HG03378 (cell line): ENCODE data around the gene FBN1.

Source experiments
- ATAC-seq: cut with Tn5 transposase; IDR thresholded peaks from one replicate; pipeline ENCODE4 v1.9.1; 2021; ENCODE audit warnings: mild to moderate bottlenecking, moderate library complexity; ENCODE audit not compliant: unreplicated experiment

FBN1 gene

DNA sequence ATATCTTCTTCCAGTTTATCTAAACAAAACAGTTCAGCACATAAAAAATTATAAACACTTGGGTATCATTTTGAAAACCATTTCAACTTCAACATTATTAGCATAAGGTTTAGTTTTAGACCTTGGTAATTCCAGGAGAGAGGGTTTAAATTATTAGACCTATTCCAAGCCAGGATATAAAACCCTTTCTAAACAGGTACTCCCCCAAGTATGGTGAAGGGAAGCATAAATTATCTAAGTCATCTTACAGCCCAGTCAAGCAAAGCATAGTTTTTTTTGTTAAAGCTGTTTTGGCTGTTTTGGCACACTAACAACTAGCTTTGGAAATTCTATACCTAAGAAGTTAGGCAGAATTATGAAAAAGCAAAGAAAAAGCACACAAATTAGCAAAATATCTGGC lies 87.3 kb downstream of the FBN1 start:
- ATAC-seq = no peak

DNA sequence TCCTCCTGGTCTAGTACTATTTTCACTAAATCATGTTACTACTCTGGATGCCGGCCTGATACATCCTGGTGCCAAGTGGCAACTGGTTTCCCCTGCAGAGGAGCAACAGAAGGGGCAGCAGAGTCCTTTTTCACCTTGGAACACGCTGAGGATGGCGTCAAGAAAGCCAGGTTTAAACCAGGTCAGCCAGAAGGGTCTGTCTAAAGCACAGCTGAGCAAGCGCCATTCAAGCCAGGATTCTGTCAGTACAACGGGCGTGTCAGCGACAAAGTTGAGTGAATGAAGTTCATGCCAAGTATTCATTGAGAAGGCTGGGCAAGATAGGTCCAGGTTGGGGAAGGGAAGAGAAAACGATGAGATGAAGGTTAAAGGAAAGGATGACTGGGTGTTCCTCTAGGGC lies 88.2 kb downstream of the FBN1 start:
- no peak for ATAC-seq

DNA sequence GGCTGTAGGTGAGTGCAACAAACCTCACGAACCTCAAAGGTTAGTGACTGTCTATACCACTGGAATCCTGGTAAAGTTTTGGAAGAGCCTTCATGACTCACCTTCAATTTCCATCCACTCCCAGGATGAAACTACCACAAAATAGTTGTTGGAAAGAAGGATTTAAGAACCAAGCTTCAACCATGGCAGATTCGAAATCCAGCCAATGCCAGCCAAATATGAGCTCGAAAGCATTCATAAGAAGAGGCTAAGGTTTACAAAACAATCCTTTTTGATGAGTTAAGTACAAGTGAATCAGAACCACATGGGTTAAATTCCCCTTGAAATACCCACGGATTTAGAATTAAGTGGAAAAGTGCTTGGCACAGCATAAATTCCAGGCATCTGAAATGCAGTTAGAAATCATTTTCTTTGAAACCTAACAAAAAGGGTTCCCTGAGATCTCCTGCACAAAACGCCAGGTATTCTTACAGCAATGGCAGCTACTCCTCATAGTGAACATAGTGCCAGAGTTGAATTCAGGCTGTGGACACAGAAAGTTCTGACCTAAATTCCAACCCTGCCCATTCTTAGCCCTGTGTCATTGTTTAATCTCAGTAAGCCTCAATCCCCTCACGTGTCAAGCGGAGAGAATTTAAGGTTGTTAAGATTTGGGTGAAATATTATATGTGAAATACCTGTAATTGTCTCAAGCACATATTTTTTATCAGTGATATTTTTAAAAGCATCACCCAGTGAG lies 89.2 kb downstream of the FBN1 start:
- no peak for ATAC-seq

DNA sequence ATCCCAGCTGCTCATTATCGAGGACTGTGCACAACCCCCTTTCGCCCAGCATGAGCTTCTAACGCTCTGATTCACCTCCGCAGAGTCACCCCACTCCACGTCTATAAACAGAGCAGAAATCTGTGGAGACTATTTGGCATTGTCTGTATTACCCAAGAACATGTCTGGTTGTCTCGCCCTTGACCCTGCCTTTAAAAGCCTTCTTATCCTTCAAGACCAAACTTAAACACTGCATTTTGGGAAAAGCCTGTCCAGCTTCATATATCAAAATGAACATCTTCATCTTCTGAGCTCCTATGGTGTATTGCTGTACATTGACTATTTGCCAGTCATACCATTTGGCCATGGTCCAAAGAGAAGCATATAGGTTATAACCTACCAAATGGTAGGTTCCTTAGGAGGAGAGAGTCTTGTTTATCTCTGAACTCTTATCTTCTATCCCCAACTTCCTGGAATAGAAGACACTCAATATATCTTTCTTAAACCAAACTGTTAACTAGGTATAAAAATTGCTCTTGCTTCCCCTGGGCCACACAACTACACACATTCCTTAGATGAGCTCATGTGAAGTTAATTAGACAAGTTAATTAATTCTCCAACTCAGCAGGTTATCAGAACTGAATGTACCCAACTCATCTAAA lies 90.1 kb downstream of the FBN1 start:
- no peak for ATAC-seq

DNA sequence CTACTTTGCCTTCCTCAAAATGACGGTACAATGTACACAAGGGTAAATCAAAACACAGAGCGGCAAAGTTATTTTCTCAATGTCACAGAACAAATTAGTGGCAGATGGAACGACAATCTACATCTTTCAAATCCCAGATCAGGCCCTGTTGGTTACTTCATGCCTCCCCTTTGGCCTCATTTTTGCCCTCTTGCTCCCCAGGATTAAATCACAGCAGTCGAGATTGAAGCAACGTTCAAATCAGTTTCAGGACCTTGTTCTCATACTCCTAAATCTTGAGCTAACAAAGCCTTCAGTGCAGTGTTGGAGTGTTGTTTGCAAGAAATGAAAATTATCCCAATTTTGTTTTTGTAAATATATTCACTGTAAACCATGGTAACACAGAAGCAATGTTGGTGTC lies 91.4 kb downstream of the FBN1 start:
- no peak for ATAC-seq

DNA sequence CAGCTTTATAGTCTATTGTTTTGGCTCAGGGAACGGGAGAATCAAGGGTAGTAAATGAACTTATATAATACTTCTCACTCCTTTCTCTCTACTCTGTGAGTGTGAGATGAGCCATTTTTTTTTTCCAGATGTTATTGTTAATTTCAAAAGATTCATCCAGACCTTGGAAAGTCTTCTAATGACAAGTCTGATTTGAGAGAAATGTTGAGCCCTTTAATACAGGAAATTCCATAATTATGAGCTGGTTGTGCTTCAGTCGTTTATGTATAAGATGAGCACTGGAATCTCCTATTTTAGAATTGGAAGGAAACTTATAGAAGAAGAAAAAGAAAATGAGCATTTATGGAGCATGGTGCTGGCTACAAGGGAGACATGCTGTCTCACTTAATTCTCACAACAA lies 92.0 kb downstream of the FBN1 start:
- no peak for ATAC-seq

DNA sequence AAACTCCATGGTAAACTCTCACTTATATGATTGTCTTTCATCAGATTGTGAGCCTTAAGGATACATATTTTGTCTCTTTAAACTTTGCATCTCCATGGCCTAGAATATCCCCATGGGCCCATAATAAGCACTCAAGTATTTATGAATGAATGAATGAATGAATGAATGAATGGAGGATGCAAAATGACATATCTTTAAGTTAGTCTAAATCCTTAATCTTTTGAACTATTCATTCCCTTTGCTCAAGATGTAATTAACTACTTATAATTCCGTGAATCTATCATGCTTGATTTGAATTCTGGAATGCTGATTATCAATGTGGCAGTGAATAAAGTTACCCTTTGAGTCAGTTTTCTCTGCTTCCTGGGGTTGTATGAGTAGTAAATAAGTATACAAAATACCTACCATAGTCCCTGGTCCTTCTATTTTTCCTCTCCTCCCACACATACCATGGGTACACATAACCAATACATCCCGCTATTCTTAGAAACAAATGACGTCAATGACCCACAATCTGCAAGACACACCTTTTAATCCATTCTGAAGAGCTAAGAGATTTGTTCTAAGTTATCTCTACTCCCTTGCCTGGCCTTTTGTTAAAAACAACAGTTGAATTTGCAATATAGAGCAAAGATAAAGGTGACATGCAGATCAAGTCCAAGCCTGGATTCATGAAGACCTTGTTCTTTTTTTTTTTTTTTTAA lies 94.5 kb downstream of the FBN1 start:
- no peak for ATAC-seq

DNA sequence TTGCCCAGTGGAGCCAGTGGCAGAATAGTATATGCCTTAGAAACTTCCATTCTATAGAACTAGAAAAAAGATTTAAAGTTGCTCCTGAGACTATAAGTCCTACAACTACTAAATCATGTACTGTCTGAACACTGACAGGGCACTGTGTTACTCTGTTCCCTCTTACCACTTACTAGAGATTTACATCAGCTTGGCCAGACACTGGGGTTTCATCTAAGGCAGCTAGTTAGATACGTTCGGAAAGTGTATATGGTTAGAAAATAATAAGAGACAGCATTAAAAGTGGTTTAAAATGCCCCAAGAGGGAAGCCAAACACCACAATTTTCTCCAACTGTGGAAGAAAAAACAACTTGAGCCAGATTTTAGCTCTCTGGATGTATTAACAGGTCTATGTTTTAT lies 97.1 kb downstream of the FBN1 start:
- no peak for ATAC-seq

DNA sequence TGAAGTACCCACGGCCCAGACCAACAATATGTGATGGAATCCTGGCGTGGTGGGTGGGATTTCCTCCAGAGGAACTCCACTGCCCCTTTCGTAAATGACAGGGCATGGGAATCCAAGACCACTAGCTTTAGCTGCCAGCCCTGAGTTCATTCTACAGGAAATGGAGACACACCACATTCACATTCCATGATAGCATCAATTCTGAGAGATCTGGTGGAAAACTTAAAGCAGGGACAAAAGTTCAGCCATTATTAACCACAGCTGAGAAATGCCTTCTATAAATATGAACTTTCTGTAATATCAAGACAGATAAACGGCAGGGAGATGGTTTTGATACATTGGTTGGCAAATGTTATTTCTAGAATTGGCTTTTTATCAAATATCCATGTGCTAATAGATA lies 98.2 kb downstream of the FBN1 start:
- no peak for ATAC-seq

DNA sequence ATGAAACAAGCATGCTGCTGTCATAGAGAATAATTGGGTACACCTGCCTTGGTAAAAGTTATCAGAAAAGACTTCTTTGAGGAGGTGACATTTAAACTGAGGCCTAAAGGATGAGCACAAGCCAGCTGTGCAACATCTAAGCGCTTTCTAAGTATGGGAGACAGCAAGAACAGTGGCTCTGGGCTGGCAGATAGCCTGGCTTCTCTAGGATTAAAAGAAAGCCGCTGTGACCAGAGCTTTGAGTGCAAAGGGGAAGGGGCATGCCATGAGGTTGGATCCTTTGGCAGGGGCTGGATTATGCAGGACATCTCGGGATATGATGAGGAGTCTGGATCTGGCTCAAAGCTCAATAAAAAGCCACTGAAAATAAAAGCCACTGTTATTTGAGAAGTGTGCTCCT lies 99.2 kb downstream of the FBN1 start:
- no peak for ATAC-seq

DNA sequence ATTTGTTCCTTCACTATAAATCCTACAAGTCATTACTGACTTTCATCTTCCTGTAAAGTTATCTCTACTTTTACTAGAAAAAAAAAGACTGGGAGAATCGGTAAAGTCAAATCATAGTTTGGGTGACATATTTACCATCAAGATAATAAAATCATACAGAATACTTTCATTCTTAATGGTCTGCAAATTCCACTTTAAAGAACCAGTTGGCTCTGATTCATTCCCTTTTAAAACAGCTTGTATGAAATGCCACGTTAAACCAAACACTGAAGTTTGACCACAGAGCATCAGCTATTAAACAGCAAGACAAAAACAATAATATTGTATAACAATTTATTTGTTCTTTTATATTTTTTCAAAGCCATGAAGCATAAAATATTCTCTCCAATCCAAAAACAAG lies 100.7 kb downstream of the FBN1 start:
- ATAC-seq = no peak

DNA sequence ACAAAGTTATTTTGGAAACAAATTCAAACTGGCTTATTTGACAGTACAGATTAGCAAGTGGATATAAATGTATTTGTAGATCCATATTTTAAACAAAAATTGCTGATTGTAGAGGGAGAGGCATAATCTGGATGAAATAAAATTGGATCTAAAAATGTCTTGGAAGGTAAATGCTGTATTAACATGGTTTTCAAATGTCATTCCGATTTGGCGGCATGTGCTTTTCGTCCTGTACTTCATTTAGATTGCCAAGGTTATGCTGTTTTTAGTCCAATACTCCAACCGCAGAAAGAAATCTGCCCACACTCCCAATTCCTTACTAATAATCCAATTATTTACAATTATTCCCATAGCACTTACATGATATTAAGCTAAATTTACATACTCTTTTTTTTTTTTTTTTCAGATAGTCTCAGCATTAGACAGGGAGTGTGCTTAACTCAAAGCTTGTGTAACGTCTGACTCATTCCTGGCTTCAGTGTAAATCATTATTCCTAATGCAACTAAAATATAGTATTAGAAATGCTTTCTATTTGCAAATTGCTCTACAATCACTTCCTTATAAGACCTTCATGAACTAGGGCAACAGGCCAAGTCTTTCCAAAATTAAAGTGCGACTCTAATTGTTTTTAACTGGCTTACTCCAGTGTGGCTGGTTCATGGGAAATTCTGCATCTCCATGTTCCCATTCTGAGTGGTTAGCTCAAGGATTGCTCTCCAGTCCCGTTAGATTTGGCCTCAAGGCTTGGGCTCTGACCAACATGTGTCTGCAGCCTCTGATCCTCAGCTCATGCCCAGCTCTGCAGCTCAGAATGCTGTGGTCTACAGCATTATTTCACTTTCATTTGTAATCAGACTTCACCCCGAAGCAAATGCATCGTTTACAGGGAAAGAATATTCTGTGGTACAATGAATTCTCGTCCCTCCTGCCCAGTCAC lies 103.9 kb downstream of the FBN1 start:
- no peak for ATAC-seq

DNA sequence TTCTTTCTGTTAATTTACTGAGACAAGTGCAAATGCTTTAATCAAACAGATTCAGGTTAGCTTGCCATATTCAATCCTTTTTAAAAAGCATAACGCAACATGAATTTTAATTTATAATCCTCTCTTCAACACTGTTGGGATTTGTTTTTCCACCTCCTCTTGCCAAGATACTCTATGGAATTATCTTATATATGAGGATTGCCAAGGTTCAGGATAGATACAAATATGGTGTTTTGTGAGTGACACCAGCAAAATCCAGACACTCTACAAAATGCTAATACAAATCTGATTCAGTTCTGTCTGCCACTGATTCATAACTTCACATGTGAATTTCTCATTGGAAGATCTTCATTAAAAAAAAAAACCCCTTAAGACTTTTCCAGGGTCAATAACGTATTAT lies 104.8 kb downstream of the FBN1 start:
- ATAC-seq = no peak

DNA sequence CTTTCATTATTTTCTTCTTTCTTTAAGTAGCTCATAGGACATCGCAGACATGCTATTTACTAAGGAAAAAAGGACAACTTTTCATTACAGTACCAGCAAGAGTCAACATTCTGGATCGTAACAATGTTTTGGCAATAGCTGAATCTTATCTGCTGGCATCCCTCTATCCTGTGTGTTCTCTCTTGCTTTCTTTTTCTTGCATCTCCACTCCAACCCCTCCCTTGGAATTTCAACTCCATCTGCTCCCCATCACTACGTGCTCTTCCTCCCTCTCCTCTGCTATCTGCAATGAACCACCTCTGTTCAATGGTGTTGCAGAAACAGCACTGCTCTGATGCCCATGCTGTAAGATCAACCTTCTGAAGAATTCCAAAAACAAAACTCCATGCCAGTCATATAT lies 106.6 kb downstream of the FBN1 start:
- no peak for ATAC-seq

DNA sequence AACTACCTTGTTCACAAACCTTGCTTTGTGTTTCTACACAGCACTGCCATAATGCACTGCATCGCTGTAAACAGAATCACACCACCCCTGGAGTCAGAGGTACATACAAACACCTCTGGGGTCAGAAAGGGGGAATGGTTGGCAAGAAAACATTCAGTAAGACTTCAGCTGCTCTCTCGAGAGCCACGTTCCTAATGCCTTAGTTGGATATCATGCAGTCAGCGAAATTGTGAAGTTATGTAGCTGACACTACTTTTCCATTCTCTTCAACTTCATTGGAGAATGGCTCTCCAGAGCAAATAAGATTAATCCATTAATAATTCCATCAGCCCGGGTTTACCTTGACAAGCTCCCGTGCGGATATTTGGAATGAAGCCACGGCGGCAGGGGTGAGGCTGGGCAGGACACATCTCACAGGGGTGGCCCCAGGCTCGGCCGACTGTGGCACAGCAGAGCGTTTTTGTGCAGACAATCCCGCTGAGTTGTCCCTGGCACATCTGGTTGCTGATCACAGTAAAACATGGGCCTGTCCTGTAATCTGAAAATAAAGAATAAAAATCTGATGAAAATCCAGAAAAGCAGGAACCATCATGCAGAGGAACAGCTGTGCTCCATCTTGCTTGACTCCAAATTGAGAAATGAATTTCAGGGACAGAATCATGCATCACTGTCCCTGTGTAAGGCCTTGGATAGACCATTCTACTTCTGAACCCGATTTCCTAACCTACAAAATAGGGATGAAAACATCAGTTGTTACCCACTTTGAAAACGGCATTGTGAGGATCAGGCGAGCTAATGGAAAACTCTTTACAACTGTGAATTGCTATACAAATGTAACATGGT lies 108.0 kb downstream of the FBN1 start:
- no peak for ATAC-seq

DNA sequence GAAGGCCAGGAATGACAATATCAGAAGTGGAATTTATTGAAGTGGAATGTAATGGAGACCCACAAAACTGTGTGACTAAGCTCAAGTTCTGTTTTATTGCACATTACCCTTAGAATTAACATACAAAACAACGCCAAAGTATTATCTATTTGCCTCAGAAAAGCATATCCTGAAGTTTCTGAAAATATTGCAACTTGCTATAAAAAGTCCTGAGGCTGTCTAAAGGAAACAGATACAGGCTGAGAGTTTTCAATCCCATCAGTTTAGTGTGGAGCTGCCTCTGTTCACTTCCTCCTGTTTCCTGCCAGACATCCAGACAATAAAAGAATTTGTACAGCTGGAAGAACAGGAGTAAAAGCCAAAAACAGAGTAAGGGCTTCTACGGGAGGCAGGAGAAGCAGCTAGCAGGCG lies 108.8 kb downstream of the FBN1 start:
- no peak for ATAC-seq

DNA sequence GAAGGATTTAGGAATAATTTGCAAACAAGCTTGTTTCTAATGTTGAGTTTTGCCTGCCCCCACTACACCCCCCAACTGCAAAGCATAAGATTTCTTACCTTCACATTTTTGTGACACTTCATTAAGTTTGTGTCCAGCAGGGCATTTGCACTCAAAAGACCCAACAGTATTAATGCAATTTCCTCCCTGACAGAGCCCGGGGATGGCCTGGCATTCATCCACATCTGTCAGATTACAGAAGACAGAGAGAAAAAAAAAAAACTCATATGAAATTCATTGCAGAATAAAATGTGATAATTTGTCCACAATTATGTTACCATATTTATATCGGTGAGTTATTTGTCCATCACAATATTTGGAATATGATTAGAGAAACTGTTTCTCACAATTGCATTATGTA lies 111.5 kb downstream of the FBN1 start:
- ATAC-seq = no peak

DNA sequence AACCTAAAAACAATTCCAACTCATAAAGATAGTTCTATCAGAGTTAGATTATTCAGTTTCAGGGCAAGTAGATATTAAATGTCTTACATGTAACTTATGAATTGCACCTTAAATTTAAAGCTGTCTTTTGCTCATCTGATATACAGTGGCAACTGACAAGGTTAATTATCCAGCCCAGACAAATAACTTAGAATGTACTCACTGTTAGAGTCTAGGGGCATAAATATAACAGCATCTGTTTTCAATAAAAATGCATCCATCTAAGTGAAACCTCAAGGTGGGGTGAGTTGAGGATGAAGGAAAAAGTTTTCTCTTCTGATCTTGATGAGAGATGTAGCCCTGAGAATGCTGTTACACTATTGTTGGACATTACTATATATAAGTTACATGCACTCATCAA lies 112.6 kb downstream of the FBN1 start:
- no peak for ATAC-seq

DNA sequence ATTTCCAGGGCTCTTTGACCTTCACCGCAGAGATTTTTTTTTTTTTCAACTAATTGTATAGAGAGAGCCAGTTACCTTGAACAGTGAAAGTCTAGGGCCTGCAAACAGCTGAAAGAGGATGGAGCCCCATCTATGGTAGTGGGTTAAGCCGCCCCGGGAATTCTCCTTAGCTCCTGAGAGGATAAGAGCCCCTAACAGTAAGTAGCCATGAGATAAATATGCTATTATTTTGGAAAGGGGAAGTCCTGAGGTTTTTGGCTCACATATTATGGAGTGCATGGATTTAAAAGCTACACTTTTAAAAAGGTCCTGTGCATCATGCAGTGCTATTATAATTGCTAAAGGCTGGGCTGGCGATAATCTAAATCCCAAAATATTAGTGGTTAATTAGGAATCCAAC lies 115.0 kb downstream of the FBN1 start:
- ATAC-seq = no peak

DNA sequence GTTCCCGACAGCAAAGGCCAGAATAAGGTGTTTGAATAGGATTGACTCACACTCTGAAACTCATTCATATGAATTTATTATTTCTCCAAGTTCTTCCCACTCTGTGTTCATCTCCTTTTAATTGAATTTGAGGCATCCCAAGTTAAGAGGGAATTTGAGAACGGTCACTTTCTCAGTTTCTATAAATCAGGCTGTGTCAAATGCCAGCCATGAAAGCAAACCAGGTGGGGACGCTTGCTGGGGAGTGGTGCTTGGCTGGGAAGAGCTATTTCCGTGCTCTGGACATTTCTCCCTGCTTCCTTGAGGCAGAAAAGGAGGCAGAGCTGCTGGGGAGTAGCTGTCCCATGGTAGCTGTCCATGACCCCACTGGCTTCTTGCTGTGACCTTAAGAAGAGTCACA lies 116.6 kb downstream of the FBN1 start:
- ATAC-seq = no peak
